PFSK-1 (cell line): ENCODE results near the gene HJURP.

ENCODE experiments used
- FOXP2 ChIP-seq: optimal IDR thresholded peaks from 2 replicates; pipeline ENCODE3; 2011; ENCODE audit warnings: borderline replicate concordance, control low read depth, inconsistent platforms; ENCODE audit not compliant: insufficient read depth; ENCODE audit errors: extremely low read length, extremely low read depth
- POLR2AphosphoS5 ChIP-seq: IDR thresholded peaks from 2 replicates; pipeline ENCODE4 v1.6.1; 2012; ENCODE audit warnings: low read depth, mild to moderate bottlenecking, control low read depth, low read length, moderate library complexity
- REST ChIP-seq, 2 experiments: IDR thresholded peaks; 2 replicates each; pipeline versions ENCODE4 v1.6.1 to v1.8.0; 2011 to 2012; ENCODE audit warnings: low read depth in 2 of 2, low read length in 2 of 2, control low read depth in 1 of 2, inconsistent platforms in 1 of 2, mild to moderate bottlenecking in 1 of 2, moderate library complexity in 1 of 2; ENCODE audit not compliant: insufficient read depth in 1 of 2
- SIN3A ChIP-seq: IDR thresholded peaks from 2 replicates; pipeline ENCODE4 v1.6.1; 2012; ENCODE audit warnings: mild to moderate bottlenecking, low read length, moderate library complexity, borderline replicate concordance; ENCODE audit not compliant: insufficient read depth
- TAF1 ChIP-seq: IDR thresholded peaks from 2 replicates; pipeline ENCODE4 v1.6.1; 2012; ENCODE audit warnings: low read length, control low read depth, borderline replicate concordance; ENCODE audit not compliant: insufficient read depth

The HJURP gene

GRCh38 chr2:233831011-233831721 is 23.2 kb downstream of the HJURP start:
- TF ChIP-seq SIN3A, result no peak
- TF ChIP-seq POLR2AphosphoS5, result no peak
- no peak for TF ChIP-seq REST (IDR thresholded peaks at IDR 0.05; ENCODE audit: insufficient read depth in 1 of 2, low read depth in 2 of 2, low read length in 2 of 2)
- no peak for TF ChIP-seq FOXP2
- TF ChIP-seq TAF1, result no peak

GRCh38 chr2:233830111-233830802 is 24.1 kb downstream of the HJURP start:
- TF ChIP-seq POLR2AphosphoS5 (no peak), TAF1 (no peak), SIN3A (no peak), FOXP2 (no peak), REST (IDR thresholded peaks at IDR 0.05; ENCODE audit: insufficient read depth in 1 of 2, low read depth in 2 of 2, low read length in 2 of 2) (no peak)

- TF ChIP-seq TAF1 (no peak), FOXP2 (no peak), POLR2AphosphoS5 (no peak), REST (IDR thresholded peaks at IDR 0.05; ENCODE audit: insufficient read depth in 1 of 2, low read depth in 2 of 2, low read length in 2 of 2) (no peak)
Observed at GRCh38 chr2:233829193-233830110, 24.9 kb downstream of the HJURP start.

GRCh38 chr2:233828546-233829192 is 25.7 kb downstream of the HJURP start:
- TF ChIP-seq POLR2AphosphoS5 (no peak), REST (IDR thresholded peaks at IDR 0.05; ENCODE audit: insufficient read depth in 1 of 2, low read depth in 2 of 2, low read length in 2 of 2) (no peak), TAF1 (no peak), SIN3A (no peak), FOXP2 (no peak)
